ENCODE measurements around the gene ABCA13.

DNA sequence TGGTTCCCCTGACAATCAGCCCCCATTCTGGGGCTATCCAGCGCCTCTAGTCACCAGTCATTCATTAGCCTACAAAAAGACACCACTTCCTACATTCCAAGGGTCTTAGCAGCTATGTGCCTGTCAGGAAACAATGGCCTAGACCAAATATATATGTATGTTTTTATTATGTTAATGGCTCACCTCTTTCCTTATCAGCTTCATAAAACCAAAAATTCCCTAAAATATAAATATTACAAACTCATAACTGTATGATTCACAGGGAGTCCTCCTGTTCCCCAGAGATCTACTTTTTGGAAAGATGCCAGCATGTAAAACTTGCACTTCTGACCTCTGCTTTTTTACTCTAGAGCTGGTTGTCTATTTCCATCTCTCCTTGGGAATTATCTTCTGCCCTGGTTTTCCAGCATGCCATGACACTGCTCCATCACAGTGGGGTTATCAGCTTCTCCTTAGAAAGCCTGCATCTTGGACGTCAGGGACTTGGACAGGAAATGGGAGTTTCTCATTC is 79.2 kb downstream of the ABCA13 start:
- TF ChIP-seq, protein P1, sequence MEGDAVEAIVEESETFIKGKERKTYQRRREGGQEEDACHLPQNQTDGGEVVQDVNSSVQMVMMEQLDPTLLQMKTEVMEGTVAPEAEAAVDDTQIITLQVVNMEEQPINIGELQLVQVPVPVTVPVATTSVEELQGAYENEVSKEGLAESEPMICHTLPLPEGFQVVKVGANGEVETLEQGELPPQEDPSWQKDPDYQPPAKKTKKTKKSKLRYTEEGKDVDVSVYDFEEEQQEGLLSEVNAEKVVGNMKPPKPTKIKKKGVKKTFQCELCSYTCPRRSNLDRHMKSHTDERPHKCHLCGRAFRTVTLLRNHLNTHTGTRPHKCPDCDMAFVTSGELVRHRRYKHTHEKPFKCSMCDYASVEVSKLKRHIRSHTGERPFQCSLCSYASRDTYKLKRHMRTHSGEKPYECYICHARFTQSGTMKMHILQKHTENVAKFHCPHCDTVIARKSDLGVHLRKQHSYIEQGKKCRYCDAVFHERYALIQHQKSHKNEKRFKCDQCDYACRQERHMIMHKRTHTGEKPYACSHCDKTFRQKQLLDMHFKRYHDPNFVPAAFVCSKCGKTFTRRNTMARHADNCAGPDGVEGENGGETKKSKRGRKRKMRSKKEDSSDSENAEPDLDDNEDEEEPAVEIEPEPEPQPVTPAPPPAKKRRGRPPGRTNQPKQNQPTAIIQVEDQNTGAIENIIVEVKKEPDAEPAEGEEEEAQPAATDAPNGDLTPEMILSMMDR (IDR thresholded peaks at IDR 0.05; ENCODE audit: insufficient read depth, low read depth, low read length), result no peak
- no peak for TF ChIP-seq EZH2 (IDR thresholded peaks at IDR 0.05; ENCODE audit: insufficient read depth, low read length)
